Natural killer cell (primary cell): ENCODE results near the gene PRODH2. TPM values are rescaled to one million over a fixed set of nuclear protein-coding genes. Genes with fewer than 3 reads are reported as not detected.

ENCODE experiments used
- ATAC-seq, 3 donors: fragments of 150-1000 bp in 2 of 3; fragments of 200-7000 bp in 1 of 3; cut with Tn5 transposase; 1 replicate in 1 of 3; 2 replicates in 2 of 3; pipeline ENCODE4 v1.10.0; 2021; ENCODE audit warnings: mild to moderate bottlenecking in 2 of 3, moderate library complexity in 2 of 3
- DNase-seq, 2 donors: peaks; one replicate each; pipeline versions ENCODE4 v3.0.0 to v3.0.0-alpha.2; 2013 to 2021; ENCODE audit warnings: mixed read lengths in 1 of 2
- H3K27ac ChIP-seq: one replicate; pipeline ENCODE4 v1.5.1; 2013; ENCODE audit warnings: mild to moderate bottlenecking, low read length
- H3K27me3 ChIP-seq: one replicate; pipeline ENCODE4 v1.6.1; 2013; ENCODE audit warnings: low read length; ENCODE audit not compliant: control insufficient read depth, insufficient read depth
- H3K36me3 ChIP-seq: one replicate; pipeline ENCODE4 v1.6.1; 2013; ENCODE audit warnings: low read length; ENCODE audit not compliant: control insufficient read depth, insufficient read depth
- H3K4me1 ChIP-seq: one replicate; pipeline ENCODE4 v1.6.1; 2013; ENCODE audit warnings: low read length; ENCODE audit not compliant: control insufficient read depth, insufficient read depth
- H3K4me3 ChIP-seq: one replicate; pipeline ENCODE4 v1.5.1; 2013; ENCODE audit warnings: low read length
- H3K9me3 ChIP-seq: one replicate; pipeline ENCODE4 v1.6.1; 2013; ENCODE audit warnings: low read length; ENCODE audit not compliant: control insufficient read depth, insufficient read depth
- H3K27ac Mint-ChIP-seq, 2 donors: one replicate each; pipeline ENCODE4 v1.8.0; 2022; ENCODE audit warnings: mild to moderate bottlenecking in 2 of 2, mixed read lengths in 2 of 2, moderate library complexity in 1 of 2
- H3K27me3 Mint-ChIP-seq, 2 donors: one replicate each; pipeline ENCODE4 v1.8.0; 2022; ENCODE audit warnings: low read depth in 2 of 2, mixed read lengths in 2 of 2
- H3K36me3 Mint-ChIP-seq: one replicate; pipeline ENCODE4 v1.8.0; 2022; ENCODE audit warnings: mixed read lengths
- H3K4me1 Mint-ChIP-seq, 2 donors: one replicate each; pipeline ENCODE4 v1.8.0; 2022; ENCODE audit warnings: mixed read lengths in 2 of 2
- H3K4me3 Mint-ChIP-seq: one replicate; pipeline ENCODE4 v1.8.0; 2022; ENCODE audit warnings: mild to moderate bottlenecking, moderate library complexity, mixed read lengths
- H3K9me3 Mint-ChIP-seq, 2 donors: one replicate each; pipeline ENCODE4 v1.8.0; 2022; ENCODE audit warnings: mixed read lengths in 2 of 2
- WGBS: methylation state at CpG from one replicate; pipeline ENCODE4 v1.1.7; 2013; ENCODE audit warnings: missing lambda C conversion rate; ENCODE audit not compliant: insufficient coverage; 5-methylcytosine and 5-hydroxymethylcytosine counted together
- intact Hi-C: fragments of 100-400 bp; cut with micrococcal nuclease; formaldehyde crosslinking; loops from one replicate; pipeline ENCODE4 v1.14.2; 2022
- total RNA-seq, 4 donors: library from RNA; stranded (reverse); fragments of 120-200 nt in 1 of 4; gene quantifications; one replicate each; pipeline versions ENCODE4 v1.2.3 to v1.2.4, GENCODE V29; 2013 to 2022
- TF ChIP-seq, protein P1 (sequence below): fragments of 200-600 bp; IDR thresholded peaks from one replicate; pipeline ENCODE4 v1.8.0; 2022; ENCODE audit warnings: antibody characterized with exemption

Gene PRODH2
- total RNA-seq, 3 donors from 2014 or later (not counting 1 experiment from before 2014, with no cell fraction given) = not detected

DNA sequence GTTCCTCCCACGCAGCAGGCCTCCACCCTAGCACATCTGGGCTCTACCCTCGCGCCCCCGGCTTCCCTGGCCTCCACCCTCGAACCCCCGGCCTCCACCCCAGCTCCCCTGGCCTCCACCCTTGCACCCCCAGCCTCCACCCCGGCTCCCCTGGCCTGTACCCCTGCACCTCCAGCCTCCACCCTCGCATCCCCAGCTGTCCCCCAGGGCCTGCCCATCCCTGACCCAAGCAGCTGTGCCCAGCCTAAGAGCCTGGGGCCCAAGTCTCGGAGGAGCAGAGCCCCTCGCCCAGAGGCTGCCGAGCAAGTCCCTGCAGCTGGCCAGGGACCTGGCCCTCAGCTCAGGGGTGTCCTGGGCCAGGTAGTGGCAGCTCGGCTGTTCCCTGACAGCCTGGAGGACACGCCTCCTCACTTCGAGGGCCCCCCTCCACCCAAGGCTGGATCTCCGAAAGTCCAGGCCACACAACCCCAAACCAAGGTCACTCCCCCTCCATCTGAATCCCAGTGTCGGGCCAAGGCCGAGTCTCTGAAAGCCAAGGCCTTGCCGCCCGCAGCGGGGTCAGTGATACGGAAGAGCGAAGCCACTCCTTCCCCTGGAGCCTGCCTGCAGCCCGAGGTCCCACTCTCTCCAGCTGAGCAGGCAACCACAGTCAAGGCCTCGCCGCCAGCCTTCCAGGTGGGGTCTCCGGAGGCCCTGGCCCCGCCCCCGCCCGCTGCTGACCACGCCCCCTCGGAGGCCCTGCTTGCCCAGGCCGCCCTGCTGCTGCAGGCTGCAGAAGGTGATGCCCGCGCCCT lies 45.2 kb downstream of the PRODH2 start:
- H3K27ac Mint-ChIP-seq = no peak overlapping the region
- no peak overlapping the region for H3K4me3 Mint-ChIP-seq
- Histone ChIP-seq H3K27ac (no peak overlapping the region), H3K36me3 (peaks cover 16% of the 10 kb centered on the region), H3K4me1 (no peaks in the 10 kb centered on the region), H3K27me3 (no peaks in the 10 kb centered on the region), H3K4me3 (no peak overlapping the region), H3K9me3 (no peaks in the 10 kb centered on the region)
- H3K4me1 Mint-ChIP-seq = no peaks in the 10 kb centered on the region
- intact Hi-C loops = no loop called here
- TF ChIP-seq, protein P1, sequence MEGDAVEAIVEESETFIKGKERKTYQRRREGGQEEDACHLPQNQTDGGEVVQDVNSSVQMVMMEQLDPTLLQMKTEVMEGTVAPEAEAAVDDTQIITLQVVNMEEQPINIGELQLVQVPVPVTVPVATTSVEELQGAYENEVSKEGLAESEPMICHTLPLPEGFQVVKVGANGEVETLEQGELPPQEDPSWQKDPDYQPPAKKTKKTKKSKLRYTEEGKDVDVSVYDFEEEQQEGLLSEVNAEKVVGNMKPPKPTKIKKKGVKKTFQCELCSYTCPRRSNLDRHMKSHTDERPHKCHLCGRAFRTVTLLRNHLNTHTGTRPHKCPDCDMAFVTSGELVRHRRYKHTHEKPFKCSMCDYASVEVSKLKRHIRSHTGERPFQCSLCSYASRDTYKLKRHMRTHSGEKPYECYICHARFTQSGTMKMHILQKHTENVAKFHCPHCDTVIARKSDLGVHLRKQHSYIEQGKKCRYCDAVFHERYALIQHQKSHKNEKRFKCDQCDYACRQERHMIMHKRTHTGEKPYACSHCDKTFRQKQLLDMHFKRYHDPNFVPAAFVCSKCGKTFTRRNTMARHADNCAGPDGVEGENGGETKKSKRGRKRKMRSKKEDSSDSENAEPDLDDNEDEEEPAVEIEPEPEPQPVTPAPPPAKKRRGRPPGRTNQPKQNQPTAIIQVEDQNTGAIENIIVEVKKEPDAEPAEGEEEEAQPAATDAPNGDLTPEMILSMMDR = no peak
- no peaks in the 10 kb centered on the region for H3K36me3 Mint-ChIP-seq
- no peaks in the 10 kb centered on the region for H3K27me3 Mint-ChIP-seq
- no peaks in the 10 kb centered on the region for H3K9me3 Mint-ChIP-seq
- 74% methylated on average over 34 of the region's 34 CpGs for WGBS
- ATAC-seq = no peak
- no peak for DNase-seq

GRCh38 chr19:35766571-35767104 lies 46.0 kb downstream of the PRODH2 start:
- intact Hi-C loops = no loop called here
- Mint-ChIP-seq H3K4me3 (no peak overlapping the region), H3K4me1 (no peaks in the 10 kb centered on the region), H3K9me3 (no peaks in the 10 kb centered on the region), H3K27me3 (no peaks in the 10 kb centered on the region), H3K27ac (no peak overlapping the region), H3K36me3 (no peaks in the 10 kb centered on the region)
- H3K27ac ChIP-seq = no peak overlapping the region
- H3K4me3 ChIP-seq = no peak overlapping the region
- no peaks in the 10 kb centered on the region for H3K4me1 ChIP-seq
- DNase-seq (no peak), ATAC-seq (no peak)
- no peaks in the 10 kb centered on the region for H3K9me3 ChIP-seq
- TF ChIP-seq, protein P1 = no peak
- no peaks in the 10 kb centered on the region for H3K27me3 ChIP-seq
- 98% methylated on average over 8 of the region's 11 CpGs for WGBS
- peaks cover 21% of the 10 kb centered on the region for H3K36me3 ChIP-seq

DNA sequence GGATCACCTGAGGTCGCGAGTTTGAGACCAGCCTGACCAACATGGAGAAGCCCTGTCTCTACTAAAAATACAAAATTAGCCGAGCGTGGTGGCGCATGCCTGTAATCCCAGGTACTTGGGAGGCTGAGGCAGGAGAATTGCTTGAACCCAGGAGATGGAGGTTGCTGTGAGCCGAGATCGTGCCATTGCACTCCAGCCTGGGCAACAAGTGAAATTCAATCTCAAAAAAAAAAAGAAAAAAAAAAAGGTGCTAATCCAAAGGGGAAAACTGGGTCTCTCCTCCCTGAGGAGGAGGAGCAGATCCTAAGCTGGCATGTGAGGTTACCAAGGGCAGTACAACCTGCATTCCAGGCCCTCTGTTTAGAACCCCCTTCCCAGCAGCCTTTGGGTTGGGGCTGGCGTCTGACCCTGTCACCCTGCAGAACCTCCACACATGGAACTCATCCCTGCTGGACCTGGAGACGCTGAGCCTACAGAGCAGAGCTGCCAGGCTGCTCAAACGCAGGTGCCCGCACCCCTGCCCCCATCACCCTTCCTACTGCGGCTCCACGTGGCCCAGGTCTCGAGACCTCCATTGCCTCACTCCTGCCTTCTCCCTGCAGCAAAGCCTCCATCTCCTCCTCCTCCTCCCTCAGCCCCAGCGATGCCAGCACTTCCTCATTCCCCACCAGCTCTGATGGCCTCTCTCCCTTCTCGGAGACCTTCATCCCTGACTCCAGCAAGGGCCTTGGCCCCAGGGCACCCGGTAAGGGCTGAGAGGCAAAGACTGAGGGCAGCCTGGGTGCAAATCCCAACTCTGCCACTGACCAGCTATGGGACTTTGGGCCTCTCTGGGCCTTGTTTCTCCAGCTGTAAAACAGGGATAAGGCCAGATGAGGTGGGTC lies 48.0 kb downstream of the PRODH2 start:
- WGBS = 97% methylated on average over 17 of the region's 17 CpGs
- Histone ChIP-seq H3K27ac (no peak overlapping the region), H3K9me3 (no peaks in the 10 kb centered on the region), H3K4me3 (no peak overlapping the region), H3K36me3 (peaks cover 27% of the 10 kb centered on the region), H3K27me3 (no peaks in the 10 kb centered on the region), H3K4me1 (no peaks in the 10 kb centered on the region)
- H3K4me3 Mint-ChIP-seq = no peak overlapping the region
- H3K36me3 Mint-ChIP-seq = no peaks in the 10 kb centered on the region
- H3K9me3 Mint-ChIP-seq = no peaks in the 10 kb centered on the region
- no peak for ATAC-seq
- no peak overlapping the region for H3K27ac Mint-ChIP-seq
- no peaks in the 10 kb centered on the region for H3K27me3 Mint-ChIP-seq
- H3K4me1 Mint-ChIP-seq = peaks cover 0 to 1% of the 10 kb centered on the region in 2 donors
- no peak for DNase-seq
- TF ChIP-seq, protein P1 = no peak
- intact Hi-C loops = no loop called here
